Activated CD4-positive, alpha-beta T cell treated with anti-CD3 and anti-CD28 coated beads, Interleukin-2, amount 50 U/mL, for 16 hours (primary cell): ENCODE results near the gene GCH1.
"Not testable (repeated sequence)": the region's sequence is repeated elsewhere in the genome, so short reads cannot be mapped to it uniquely, and the experiment has no call there.

ENCODE experiments used
- DNase-seq: peaks from one replicate; pipeline ENCODE4 v3.0.0-alpha.2; 2020

GCH1 gene

DNA sequence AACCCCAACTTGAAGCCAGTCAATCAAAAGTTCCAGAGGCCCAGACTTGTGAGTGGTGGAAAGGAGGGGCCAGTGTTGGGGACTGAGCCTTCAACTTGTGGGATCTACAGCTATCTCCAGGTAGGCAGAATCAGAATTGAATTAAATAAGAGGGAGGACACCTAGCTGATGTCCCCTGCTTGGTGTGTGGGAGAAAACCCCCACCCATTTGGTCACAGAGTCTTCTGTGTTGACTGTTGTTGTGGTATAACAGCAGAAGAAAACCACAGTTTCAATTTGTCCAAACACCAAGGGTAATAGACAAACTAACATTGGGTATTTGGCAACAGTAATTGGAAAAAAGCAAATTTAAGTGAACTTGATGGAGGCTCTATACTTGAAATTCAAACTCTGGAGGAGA lies 3.4 kb upstream of the GCH1 start:
- peak; percentile 24 for DNase-seq

GRCh38 chr14:54902143-54902520 lies 494 bp downstream of the GCH1 start:
- DNase-seq: peak; percentile 87

- peak; percentile 18 for DNase-seq
Observed at GRCh38 chr14:54901380-54902142, 1.1 kb downstream of the GCH1 start.

DNA sequence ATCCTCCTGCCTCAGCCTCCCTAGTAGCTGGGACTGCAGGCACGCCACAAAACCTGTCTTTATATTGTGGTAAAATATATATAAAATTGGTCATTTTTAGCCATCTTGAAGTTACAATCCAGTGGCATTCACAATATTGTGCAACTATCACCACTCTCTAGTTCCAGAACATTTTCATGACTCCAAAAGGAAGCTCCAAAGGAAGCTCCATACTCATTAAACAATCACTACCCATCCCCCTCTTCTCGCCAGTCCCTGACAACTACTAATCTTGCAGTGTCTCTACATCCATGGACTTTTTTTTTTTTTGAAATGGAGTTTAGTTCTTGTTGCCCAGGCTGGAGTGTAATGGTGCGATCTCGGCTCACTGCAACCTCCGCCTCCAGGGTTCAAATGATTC lies 3.1 kb downstream of the GCH1 start:
- no peak for DNase-seq

- DNase-seq: not testable (repeated sequence)
Observed at GRCh38 chr14:54897809-54898555, 4.6 kb downstream of the GCH1 start.

- DNase-seq: no peak
Observed at GRCh38 chr14:54895683-54896082, 6.9 kb downstream of the GCH1 start.

GRCh38 chr14:54894995-54895394 lies 7.6 kb downstream of the GCH1 start:
- DNase-seq: peak; percentile 19

GRCh38 chr14:54893151-54893760 lies 9.4 kb downstream of the GCH1 start:
- DNase-seq: peak; percentile 44

GRCh38 chr14:54891471-54892245 lies 11.0 kb downstream of the GCH1 start:
- DNase-seq: no peak

- DNase-seq: no peak
Observed at GRCh38 chr14:54890788-54891187, 11.8 kb downstream of the GCH1 start.

DNA sequence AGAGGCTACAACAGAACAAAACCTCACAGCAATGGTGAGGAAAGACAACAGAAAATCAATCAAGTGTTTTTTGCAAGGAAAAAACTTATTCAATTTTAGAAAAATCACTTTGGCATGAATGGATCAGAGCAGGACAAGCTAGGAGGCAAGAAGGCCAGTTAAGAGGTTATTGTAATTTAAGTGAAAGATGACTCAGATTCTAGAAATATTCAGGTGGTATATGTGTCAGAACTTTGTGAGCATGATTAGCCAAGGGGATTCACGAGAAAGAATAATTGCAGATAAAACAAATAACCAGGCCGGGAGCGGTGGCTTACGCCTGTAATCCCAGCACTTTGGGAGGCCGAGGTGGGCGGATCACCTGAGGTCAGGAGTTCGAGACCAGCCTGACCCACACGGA lies 12.7 kb downstream of the GCH1 start:
- DNase-seq: no peak

- DNase-seq: no peak
Observed at GRCh38 chr14:54882521-54882920, 20.1 kb downstream of the GCH1 start.

GRCh38 chr14:54881761-54882401 lies 20.7 kb downstream of the GCH1 start:
- DNase-seq: peak; percentile 48

- DNase-seq: peak; percentile 75
Observed at GRCh38 chr14:54881235-54881760, 21.3 kb downstream of the GCH1 start.

DNA sequence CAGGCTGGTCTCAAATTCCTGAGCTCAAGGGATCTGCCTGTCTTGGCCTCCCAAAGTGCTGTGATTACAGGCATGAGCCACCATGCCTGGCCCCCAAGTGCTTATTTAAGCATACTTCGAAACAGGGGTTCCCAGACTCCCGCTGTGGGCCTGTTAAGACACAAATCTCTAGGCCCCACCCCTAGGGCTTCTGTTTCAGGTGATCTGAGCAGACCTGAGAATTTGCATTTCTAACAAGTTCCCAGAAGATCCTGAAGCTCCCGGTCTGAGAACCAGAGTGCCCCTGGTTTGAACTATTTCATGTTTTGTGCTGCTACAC lies 25.0 kb downstream of the GCH1 start:
- no peak for DNase-seq

- no peak for DNase-seq
Observed at GRCh38 chr14:54877015-54877702, 25.5 kb downstream of the GCH1 start.

DNA sequence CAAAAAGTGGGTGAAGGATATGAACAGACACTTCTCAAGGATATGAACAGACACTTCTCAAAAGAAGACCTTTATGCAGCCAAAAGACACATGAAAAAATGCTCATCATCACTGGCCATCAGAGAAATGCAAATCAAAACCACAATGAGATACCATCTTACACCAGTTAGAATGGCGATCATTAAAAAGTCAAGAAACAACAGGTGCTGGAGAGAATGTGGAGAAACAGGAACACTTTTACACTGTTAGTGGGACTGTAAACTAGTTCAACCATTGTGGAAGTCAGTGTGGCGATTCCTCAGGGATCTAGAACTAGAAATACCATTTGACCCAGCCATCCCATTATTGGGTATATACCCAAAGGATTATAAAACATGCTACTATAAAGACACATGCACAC lies 27.0 kb downstream of the GCH1 start:
- DNase-seq: not testable (repeated sequence)

DNA sequence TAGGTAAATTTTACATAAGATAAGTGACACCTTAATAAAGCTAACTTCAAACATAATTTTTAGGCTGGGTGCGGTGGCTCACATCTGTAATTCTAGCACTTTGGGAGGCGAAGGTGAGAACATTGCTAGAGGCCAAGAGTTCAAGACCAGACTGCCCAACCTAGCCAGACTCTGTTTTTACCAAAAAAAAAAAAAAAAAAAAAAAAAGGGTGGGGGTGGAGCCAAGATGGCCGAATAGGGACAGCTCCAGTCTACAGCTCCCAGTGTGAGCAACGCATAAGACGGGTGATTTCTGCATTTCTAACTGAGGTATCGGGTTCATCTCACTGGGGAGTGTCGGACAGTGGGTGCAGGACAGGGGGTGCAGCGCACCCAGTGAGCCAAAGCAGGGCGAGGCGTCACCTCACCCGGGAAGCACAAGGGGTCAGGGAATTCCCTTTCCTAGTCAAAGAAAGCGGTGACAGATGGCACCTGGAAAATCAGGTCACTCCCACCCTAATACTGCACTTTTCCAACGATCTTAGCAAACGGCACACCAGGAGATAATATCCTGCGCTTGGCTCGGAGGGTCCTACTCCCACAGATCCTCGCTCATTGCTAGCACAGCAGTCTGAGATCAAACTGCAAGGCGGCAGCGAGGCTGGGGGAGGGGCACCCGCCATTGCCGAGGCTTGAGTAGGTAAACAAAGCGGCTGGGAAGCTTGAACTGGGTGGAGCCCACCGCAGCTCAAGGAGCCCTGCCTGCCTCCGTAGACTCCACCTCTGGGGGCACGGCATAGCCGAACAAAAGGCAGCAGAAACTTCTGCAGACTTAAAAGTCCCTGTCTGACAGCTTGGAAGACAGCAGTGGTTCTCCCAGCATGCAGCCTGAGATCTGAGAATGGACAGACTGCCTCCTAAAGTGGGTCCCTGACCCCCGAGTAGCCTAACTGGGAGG lies 32.2 kb downstream of the GCH1 start:
- not testable (repeated sequence) for DNase-seq

- DNase-seq: no peak
Observed at GRCh38 chr14:54867011-54867410, 35.6 kb downstream of the GCH1 start.

DNA sequence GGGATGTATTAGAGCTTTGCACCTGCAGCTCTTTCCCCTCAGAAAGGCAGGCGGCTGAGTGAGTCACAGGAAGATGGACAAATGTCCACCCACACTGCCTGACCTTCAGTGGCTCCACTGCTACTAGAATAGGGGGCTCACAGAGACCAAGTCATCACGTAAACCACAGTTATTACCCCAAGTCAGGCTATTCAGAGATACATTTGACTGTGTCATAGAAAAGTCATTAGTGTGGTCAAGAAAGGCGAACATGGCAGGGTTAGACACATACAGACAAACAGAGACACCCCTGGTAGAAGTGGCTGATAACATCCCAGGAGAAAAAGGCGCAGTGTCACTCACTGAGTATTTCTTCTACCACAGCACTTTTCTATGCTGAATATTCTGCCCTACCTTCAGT lies 36.0 kb downstream of the GCH1 start:
- no peak for DNase-seq

DNA sequence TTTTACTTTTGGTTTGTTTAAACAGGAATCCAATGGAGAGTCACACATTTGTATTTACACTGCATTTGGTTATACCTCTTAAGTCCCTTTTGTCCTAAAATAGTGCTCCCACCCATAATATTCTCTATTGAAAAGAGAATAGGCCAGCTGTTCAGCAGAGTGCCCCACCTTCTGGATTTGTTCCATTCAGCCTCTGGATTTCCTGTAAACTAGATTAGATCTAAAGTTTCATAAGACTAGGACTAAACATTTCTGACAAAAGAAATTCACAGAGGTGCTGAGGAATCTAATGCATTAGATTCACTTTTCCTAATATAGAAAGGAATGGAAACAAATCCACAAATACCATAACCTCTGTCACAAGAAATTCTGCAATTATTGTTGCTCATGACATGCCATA lies 38.1 kb downstream of the GCH1 start:
- DNase-seq: no peak
